K562 (cell line): ENCODE results near the gene CLCN2. TPM values are rescaled to one million over a fixed set of nuclear protein-coding genes. Genes with fewer than 3 reads are reported as not detected.

Experiments used
- ATAC-seq: fragments of 200-7000 bp; cut with Tn5 transposase; 3 replicates; pipeline ENCODE4 v1.9.1; 2020; ENCODE audit warnings: moderate library complexity
- BruUV-seq: library from RNA; stranded (reverse); fragments of 400-500 nt; replicated peaks from 2 replicates; lab custom pipeline; 2021; lab: Mats Ljungman, UMichigan
- CTCF ChIA-PET: fragments of 300-600 bp; formaldehyde crosslinking; extraction: SDS; loops from one replicate; lab custom pipeline; 2021; ENCODE audit warnings: low intra/inter-chr PET ratio; lab: Yijun Ruan, JAX
- POLR2A ChIA-PET: fragments of 300-600, 350-650 bp; sonication (Branson Sonifier 250); formaldehyde crosslinking; extraction: SDS; loops from one replicate; lab custom pipeline; 2021; ENCODE audit warnings: antibody characterized with exemption, inconsistent platforms; lab: Yijun Ruan, JAX
- DNase-seq, 4 experiments: peaks; one replicate each; pipeline versions ENCODE4 v3.0.0 to v3.0.0-alpha.2; 2011 to 2018; ENCODE audit warnings: low spot score in 3 of 4, mixed read lengths in 3 of 4; ENCODE audit errors: extremely low read depth in 1 of 4
- FAIRE-seq: peaks from 2 replicates; lab custom pipeline; 2011; peaks lifted over from hg19 to GRCh38; lab: Jason Lieb, UNC
- H2AFZ ChIP-seq: 2 replicates; pipeline ENCODE4 v1.6.0; 2011; ENCODE audit warnings: low read depth, low read length, control low read depth, inconsistent platforms
- H3K27ac ChIP-seq: fragments of 200-600 bp; 3 replicates; pipeline ENCODE4 v1.8.0; 2011; ENCODE audit warnings: low read depth, mild to moderate bottlenecking, control low read depth, inconsistent platforms, low read length, moderate library complexity, mixed read lengths; ENCODE audit errors: extremely low read depth
- H3K27me3 ChIP-seq, 2 experiments: fragments of 300-600 bp in 1 of 2; 2 replicates in 1 of 2; 3 replicates in 1 of 2; pipeline versions ENCODE4 v1.6.0 to v1.8.0; 2011; ENCODE audit warnings: inconsistent platforms in 2 of 2, low read length in 2 of 2, mild to moderate bottlenecking in 1 of 2, mixed read lengths in 1 of 2, moderate library complexity in 1 of 2; ENCODE audit not compliant: control insufficient read depth in 2 of 2, insufficient read depth in 2 of 2
- H3K36me3 ChIP-seq: fragments of 300-600 bp; 3 replicates; pipeline ENCODE4 v1.8.0; 2011; ENCODE audit warnings: mild to moderate bottlenecking, low read length, inconsistent platforms; ENCODE audit not compliant: control insufficient read depth, insufficient read depth
- H3K4me1 ChIP-seq, 2 experiments: fragments of 200-600 bp in 1 of 2; replicated peaks in 1 of 2; 2 replicates in 1 of 2; 3 replicates in 1 of 2; pipeline versions ENCODE4 v1.5.1 to v1.8.0; 2011; ENCODE audit warnings: inconsistent platforms in 2 of 2, low read length in 2 of 2, mild to moderate bottlenecking in 1 of 2, mixed read lengths in 1 of 2, moderate library complexity in 1 of 2; ENCODE audit not compliant: control insufficient read depth in 2 of 2, insufficient read depth in 2 of 2
- H3K4me2 ChIP-seq: 2 replicates; pipeline ENCODE4 v1.6.1; 2011; ENCODE audit warnings: low read length, control low read depth, inconsistent platforms, mixed read lengths; ENCODE audit not compliant: insufficient read depth
- H3K4me3 ChIP-seq: fragments of 200-600 bp; sonication (generic), shearing (Covaris generic); 2 replicates; pipeline ENCODE4 v1.5.1; 2016; ENCODE audit warnings: control low read depth, inconsistent platforms
- H3K79me2 ChIP-seq: fragments of 200-600 bp; 3 replicates; pipeline ENCODE4 v1.8.0; 2011; ENCODE audit warnings: low read length, inconsistent platforms; ENCODE audit not compliant: control insufficient read depth, insufficient read depth
- H3K9ac ChIP-seq, 2 experiments: 2 replicates each; pipeline versions ENCODE4 v1.6.0 to v1.6.1; 2011; ENCODE audit warnings: low read depth in 2 of 2, low read length in 2 of 2, control low read depth in 1 of 2, inconsistent platforms in 1 of 2, mild to moderate bottlenecking in 1 of 2, mixed read lengths in 1 of 2; ENCODE audit not compliant: insufficient read depth in 1 of 2
- H3K9me1 ChIP-seq: one replicate; pipeline ENCODE4 v1.6.0; 2011; ENCODE audit warnings: inconsistent platforms, mild to moderate bottlenecking, low read length, moderate library complexity; ENCODE audit not compliant: control insufficient read depth, insufficient read depth
- H3K9me3 ChIP-seq: replicated peaks from 2 replicates; pipeline ENCODE4 v1.5.1; 2011; ENCODE audit warnings: low read depth, low read length, inconsistent platforms; ENCODE audit not compliant: control insufficient read depth, insufficient read depth
- H4K20me1 ChIP-seq: replicated peaks from 2 replicates; pipeline ENCODE4 v1.6.1; 2011; ENCODE audit warnings: low read length, inconsistent platforms, mixed read lengths; ENCODE audit not compliant: control insufficient read depth, insufficient read depth
- ESRRA ChIP-seq: fragments of 450-650 bp; IDR thresholded peaks from 2 replicates; pipeline ENCODE4 v1.6.1; 2014; ENCODE audit warnings: low read depth, mild to moderate bottlenecking, moderate library complexity, borderline replicate concordance
- KLF13 ChIP-seq: fragments of 450-650 bp; IDR thresholded peaks from 2 replicates; pipeline ENCODE4 v1.6.1; 2016; ENCODE audit warnings: missing genetic modification characterization, low read depth, mild to moderate bottlenecking, missing compliant biosample characterization, moderate library complexity, borderline replicate concordance
- NFIC ChIP-seq: fragments of 450-650 bp; IDR thresholded peaks from 2 replicates; pipeline ENCODE4 v1.6.1; 2017; ENCODE audit warnings: mild to moderate bottlenecking, inconsistent platforms
- SRSF1 ChIP-seq: fragments of 200-400 bp; formaldehyde crosslinking; IDR thresholded peaks from 2 replicates; pipeline ENCODE4 v1.6.1; 2017; ENCODE audit warnings: mild to moderate bottlenecking, low read depth, low read length, moderate library complexity
- WGBS: fragments of 100-300 bp; shearing (Covaris generic); methylation state at CpG from one replicate; pipeline ENCODE4 v1.1.6; 2016; ENCODE audit warnings: low coverage, mixed read lengths; ENCODE audit not compliant: insufficient coverage; ENCODE audit errors: missing lambda C conversion rate; 5-methylcytosine and 5-hydroxymethylcytosine counted together
- in situ Hi-C: fragments of 300-500 bp; cut with MboI; formaldehyde crosslinking; loops from 4 replicates; pipeline ENCODE4 v1.15.0; 2018; ENCODE audit warnings: inconsistent platforms, mixed read lengths
- intact Hi-C: fragments of 100-400 bp; cut with micrococcal nuclease; formaldehyde crosslinking; loops from 2 replicates; pipeline ENCODE4 v1.14.2; 2022
- polyA plus RNA-seq, 8 experiments: library from polyadenylated mRNA; depleted of rRNA in 4 of 8; stranded (reverse) in 5 of 8; unstranded in 3 of 8; fragments of >200 nt; fragmentation: Nextera tagmentation in 2 of 8; fragmentation: Illumina TruSeq in 1 of 8; extraction: Ambion mirVana in 2 of 8; extraction: Trizol in 1 of 8; gene quantifications; 2 replicates each; pipeline versions ENCODE4 v1.2.1 to v1.2.3, GENCODE V29; 2011 to 2014; ENCODE audit warnings: inconsistent platforms in 1 of 8, missing spikeins in 1 of 8
- total RNA-seq, 7 experiments: library from RNA; depleted of rRNA in 6 of 7; stranded (reverse); fragments of >200 nt in 6 of 7; fragmentation: Illumina TruSeq in 2 of 7; extraction: Trizol in 2 of 7; gene quantifications; 2 replicates each; pipeline versions ENCODE4 v1.2.1 to v1.2.3, GENCODE V29; 2011 to 2021; ENCODE audit warnings: low replicate concordance in 1 of 7
- TF ChIP-seq, protein P1 (sequence below), 3 experiments: fragments of 200-800 bp in 1 of 3; fragments of 250-450 bp in 1 of 3; fragments of 450-650 bp in 1 of 3; sonication (Bioruptor Pico) in 1 of 3; sonication (Bioruptor generic) in 1 of 3; formaldehyde crosslinking in 1 of 3; IDR thresholded peaks; 2 replicates each; pipeline versions ENCODE4 v1.6.1 to v1.8.0; 2016 to 2022; ENCODE audit warnings: mild to moderate bottlenecking in 2 of 3, missing genetic modification characterization in 2 of 3, missing compliant biosample characterization in 1 of 3, moderate library complexity in 1 of 3

Gene CLCN2
- total and polyA plus RNA-seq, 9 of the 15 experiments (the other 6 are each of a cell fraction or from before 2014, with no cell fraction given) = 0.10 to 14.0 (median 6.9) TPM

DNA sequence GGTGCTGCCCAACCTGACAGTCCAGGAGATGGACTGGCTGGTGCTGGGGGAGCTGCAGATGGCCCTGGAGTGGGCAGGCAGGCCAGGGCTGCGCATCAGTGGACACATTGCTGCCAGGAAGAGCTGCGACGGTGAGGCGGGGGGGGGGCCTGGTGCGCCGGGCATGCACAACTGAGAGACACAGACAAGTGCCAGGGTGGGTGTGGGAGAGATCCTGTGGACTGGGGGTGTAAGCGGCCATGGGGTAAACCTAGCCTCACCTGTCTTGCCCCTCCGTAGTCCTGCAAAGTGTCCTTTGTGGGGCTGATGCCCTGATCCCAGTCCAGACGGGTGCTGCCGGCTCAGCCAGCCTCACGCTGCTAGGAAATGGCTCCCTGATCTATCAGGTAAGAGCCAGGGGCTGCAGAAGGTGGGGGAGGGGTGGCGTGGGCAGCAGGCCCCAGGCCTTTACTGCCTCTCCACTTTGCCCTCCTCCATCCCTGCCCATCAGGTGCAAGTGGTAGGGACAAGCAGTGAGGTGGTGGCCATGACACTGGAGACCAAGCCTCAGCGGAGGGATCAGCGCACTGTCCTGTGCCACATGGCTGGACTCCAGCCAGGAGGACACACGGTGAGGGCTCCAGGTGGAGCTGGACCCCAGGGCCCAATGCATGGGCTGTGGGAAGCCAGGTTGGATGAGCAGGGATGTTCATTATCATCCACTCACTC, 21.8 kb upstream of the CLCN2 start:
- TF ChIP-seq NFIC (peak; percentile 24; the same call in 1 of the 2 replicates), KLF13 (no peak)
- TF ChIP-seq, all 486 proteins: peak for 1
- no peak overlapping the region for H3K4me3 ChIP-seq
- H3K27ac ChIP-seq = no peak overlapping the region
- WGBS = 36% methylated on average over 15 of the region's 15 CpGs
- H3K4me2 ChIP-seq = no peak overlapping the region
- no peaks in the 10 kb centered on the region for H3K79me2 ChIP-seq
- CTCF ChIA-PET = no interaction called here
- DNase-seq = no peak
- no peak for FAIRE-seq
- H3K27me3 ChIP-seq = peaks cover 19 to 71% of the 10 kb centered on the region in 2 experiments
- H3K9ac ChIP-seq = no peak overlapping the region
- H3K4me1 ChIP-seq = peaks cover under 1 to 41% of the 10 kb centered on the region in 2 experiments; a peak in 4 of 5 replicates
- POLR2A ChIA-PET = interaction anchor here (2.3 kb wide), 1 partner anchor 11 kb away, joined by 6 read pairs; no protein-coding TSS in a partner anchor
- no TSS peak for BruUV-seq
- H3K9me3 ChIP-seq = no peaks in the 10 kb centered on the region
- H2AFZ ChIP-seq = no peak overlapping the region
- H4K20me1 ChIP-seq = peaks cover 7% of the 10 kb centered on the region; the same call in 1 of the 2 replicates
- ATAC-seq = no peak
- no peaks in the 10 kb centered on the region for H3K9me1 ChIP-seq
- in situ Hi-C loops (no loop called here), intact Hi-C loops (loop anchor here (10.0 kb wide), 1 partner anchor 332 kb away; the partner anchor contains the start of gene MAGEF1)
- no peaks in the 10 kb centered on the region for H3K36me3 ChIP-seq

DNA sequence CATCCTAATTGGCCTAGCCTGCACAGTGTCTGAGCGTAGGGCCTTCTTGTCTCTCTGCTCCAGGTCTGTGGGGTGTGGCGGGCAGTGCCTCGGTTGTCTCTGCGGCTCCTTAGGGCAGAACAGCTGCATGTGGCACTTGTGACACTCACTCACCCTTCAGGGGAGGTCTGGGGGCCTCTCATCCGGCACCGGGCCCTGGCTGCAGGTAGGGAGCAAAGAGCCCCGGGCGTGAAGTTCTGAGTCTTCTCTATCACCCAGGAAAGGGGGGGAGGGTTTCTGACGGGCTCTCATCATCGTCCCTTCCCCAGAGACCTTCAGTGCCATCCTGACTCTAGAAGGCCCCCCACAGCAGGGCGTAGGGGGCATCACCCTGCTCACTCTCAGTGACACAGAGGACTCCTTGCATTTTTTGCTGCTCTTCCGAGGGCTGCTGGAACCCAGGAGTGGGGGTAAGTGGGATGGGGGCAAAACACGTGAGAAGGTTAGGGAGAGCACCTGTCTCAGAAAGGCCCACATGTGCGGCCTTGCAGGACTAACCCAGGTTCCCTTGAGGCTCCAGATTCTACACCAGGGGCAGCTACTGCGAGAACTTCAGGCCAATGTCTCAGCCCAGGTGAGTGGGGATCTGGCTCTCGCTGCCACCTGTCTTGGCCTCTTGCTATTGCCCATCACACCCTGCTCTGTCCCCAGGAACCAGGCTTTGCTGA, 21.1 kb upstream of the CLCN2 start:
- POLR2A ChIA-PET = interaction anchor here (0.7 to 1.1 kb wide), 2 partner anchors 11 to 179 kb away, joined by 4 to 6 read pairs; no protein-coding TSS in a partner anchor
- TF ChIP-seq, protein P1, sequence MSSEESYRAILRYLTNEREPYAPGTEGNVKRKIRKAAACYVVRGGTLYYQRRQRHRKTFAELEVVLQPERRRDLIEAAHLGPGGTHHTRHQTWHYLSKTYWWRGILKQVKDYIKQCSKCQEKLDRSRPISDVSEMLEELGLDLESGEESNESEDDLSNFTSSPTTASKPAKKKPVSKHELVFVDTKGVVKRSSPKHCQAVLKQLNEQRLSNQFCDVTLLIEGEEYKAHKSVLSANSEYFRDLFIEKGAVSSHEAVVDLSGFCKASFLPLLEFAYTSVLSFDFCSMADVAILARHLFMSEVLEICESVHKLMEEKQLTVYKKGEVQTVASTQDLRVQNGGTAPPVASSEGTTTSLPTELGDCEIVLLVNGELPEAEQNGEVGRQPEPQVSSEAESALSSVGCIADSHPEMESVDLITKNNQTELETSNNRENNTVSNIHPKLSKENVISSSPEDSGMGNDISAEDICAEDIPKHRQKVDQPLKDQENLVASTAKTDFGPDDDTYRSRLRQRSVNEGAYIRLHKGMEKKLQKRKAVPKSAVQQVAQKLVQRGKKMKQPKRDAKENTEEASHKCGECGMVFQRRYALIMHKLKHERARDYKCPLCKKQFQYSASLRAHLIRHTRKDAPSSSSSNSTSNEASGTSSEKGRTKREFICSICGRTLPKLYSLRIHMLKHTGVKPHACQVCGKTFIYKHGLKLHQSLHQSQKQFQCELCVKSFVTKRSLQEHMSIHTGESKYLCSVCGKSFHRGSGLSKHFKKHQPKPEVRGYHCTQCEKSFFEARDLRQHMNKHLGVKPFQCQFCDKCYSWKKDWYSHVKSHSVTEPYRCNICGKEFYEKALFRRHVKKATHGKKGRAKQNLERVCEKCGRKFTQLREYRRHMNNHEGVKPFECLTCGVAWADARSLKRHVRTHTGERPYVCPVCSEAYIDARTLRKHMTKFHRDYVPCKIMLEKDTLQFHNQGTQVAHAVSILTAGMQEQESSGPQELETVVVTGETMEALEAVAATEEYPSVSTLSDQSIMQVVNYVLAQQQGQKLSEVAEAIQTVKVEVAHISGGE (CRISPR knock-in tag; IDR thresholded peaks at IDR 0.05) = no peak
- no peak for TF ChIP-seq SRSF1
- 0 out of 2 replicates have a peak, but pooled peaks have one; percentile 2 for TF ChIP-seq ESRRA
- TF ChIP-seq, all 486 proteins: peak for 1
- DNase-seq (no peak), ATAC-seq (no peak), FAIRE-seq (no peak)
- CTCF ChIA-PET = no interaction called here
- Histone ChIP-seq H3K27me3 (peaks cover 19 to 64% of the 10 kb centered on the region in 2 experiments), H3K4me1 (peaks cover 5 to 45% of the 10 kb centered on the region in 2 experiments; a peak in 4 of 5 replicates), H3K4me3 (no peak overlapping the region), H3K9ac (no peak overlapping the region), H3K27ac (no peak overlapping the region), H3K4me2 (no peak overlapping the region), H4K20me1 (0 out of 2 replicates have a peak, but pooled peaks cover 3% of the 10 kb centered on the region), H3K9me1 (no peaks in the 10 kb centered on the region), H3K79me2 (no peaks in the 10 kb centered on the region), H3K9me3 (no peaks in the 10 kb centered on the region), H3K36me3 (no peaks in the 10 kb centered on the region), H2AFZ (no peak overlapping the region)
- intact Hi-C loops = loop anchor here (10.0 kb wide), 1 partner anchor 332 kb away; the partner anchor contains the start of gene MAGEF1
- in situ Hi-C loops = no loop called here
- WGBS = 25% methylated on average over 16 of the region's 16 CpGs
- no TSS peak for BruUV-seq
